ENCODE measurements around the gene CD27. TPM values are rescaled to one million over a fixed set of nuclear protein-coding genes. Genes with fewer than 3 reads are reported as not detected.

Gene CD27
- total and polyA plus RNA-seq, 9 of the 15 experiments (the other 6 are each of a cell fraction or from before 2014, with no cell fraction given): 0.24 TPM; not detected in 8

- peaks cover 0 to 4% of the 10 kb centered on the region in 2 experiments; a peak in 3 of 5 replicates for H3K4me1 ChIP-seq (replicated peaks in 1 of 2; ENCODE audit: control insufficient read depth in 2 of 2, insufficient read depth in 2 of 2, low read length in 2 of 2)
- H3K4me3 ChIP-seq: no peak overlapping the region
- no peaks in the 10 kb centered on the region for H3K79me2 ChIP-seq (ENCODE audit: control insufficient read depth, insufficient read depth, low read length)
- TF ChIP-seq KAT2B (IDR thresholded peaks at IDR 0.05; ENCODE audit: low read depth, low read length) (no peak), ZNF24 (IDR thresholded peaks at IDR 0.05) (no peak), RB1 (IDR thresholded peaks at IDR 0.05; ENCODE audit: low read depth) (no peak), ZNF785 (CRISPR knock-in tag; IDR thresholded peaks at IDR 0.05) (no peak), NEUROD1 (IDR thresholded peaks at IDR 0.05; ENCODE audit: borderline replicate concordance, low read depth, low read length, partially characterized antibody) (no peak), ZNF449 (CRISPR knock-in tag; IDR thresholded peaks at IDR 0.05) (no peak), ARID2 (IDR thresholded peaks at IDR 0.05) (no peak), SNIP1 (IDR thresholded peaks at IDR 0.05; ENCODE audit: low read depth) (no peak), ZNF79 (CRISPR knock-in tag; IDR thresholded peaks at IDR 0.05; ENCODE audit: low read depth) (no peak), EZH2 (IDR thresholded peaks at IDR 0.05; ENCODE audit: borderline replicate concordance, low read depth, low read length) (no peak), RBFOX2 (IDR thresholded peaks at IDR 0.05; ENCODE audit: low read depth, low read length) (no peak), ZNF586 (CRISPR knock-in tag; conservative IDR thresholded peaks at IDR 0.05) (no peak)
- H3K9me3 ChIP-seq (replicated peaks; ENCODE audit: control insufficient read depth, insufficient read depth, low read depth, low read length): no peaks in the 10 kb centered on the region
- no peaks in the 10 kb centered on the region for H3K36me3 ChIP-seq (ENCODE audit: control insufficient read depth, insufficient read depth, low read length)
- H3K9ac ChIP-seq (ENCODE audit: insufficient read depth in 1 of 2, low read depth in 2 of 2, low read length in 2 of 2): no peak overlapping the region
- ATAC-seq: no peak
- no peak overlapping the region for H2AFZ ChIP-seq (ENCODE audit: low read depth, low read length)
- BruUV-seq (replicated peaks): no TSS peak
- FAIRE-seq: no peak
- no peaks in the 10 kb centered on the region for H4K20me1 ChIP-seq (replicated peaks; ENCODE audit: control insufficient read depth, insufficient read depth, low read length)
- no peaks in the 10 kb centered on the region for H3K27me3 ChIP-seq (ENCODE audit: control insufficient read depth in 2 of 2, insufficient read depth in 2 of 2, low read length in 2 of 2)
- WGBS (ENCODE audit: insufficient coverage, low coverage, missing lambda C conversion rate): 67% methylated on average over 10 of the region's 13 CpGs
- intact Hi-C loops (cut with micrococcal nuclease): no loop called here
- POLR2A ChIA-PET: interaction anchor here (0.5 to 0.6 kb wide), 2 partner anchors 30 to 126 kb away, joined by 4 read pairs; no protein-coding TSS in a partner anchor
- no peak overlapping the region for H3K4me2 ChIP-seq (ENCODE audit: insufficient read depth, low read length)
- no peak overlapping the region for H3K27ac ChIP-seq (ENCODE audit: extremely low read depth, low read depth, low read length)
- no peak for DNase-seq (ENCODE audit: extremely low read depth in 1 of 4, low spot score in 3 of 4)
- in situ Hi-C loops (cut with MboI): no loop called here
- no peaks in the 10 kb centered on the region for H3K9me1 ChIP-seq (ENCODE audit: control insufficient read depth, insufficient read depth, low read length)
- CTCF ChIA-PET (ENCODE audit: low intra/inter-chr PET ratio): no interaction called here
Measured at GRCh38 chr12:6435961-6436715, 8.6 kb upstream of the CD27 start.

All from K562 (cell line).